ENCODE data around the gene TRIP10.
A peak's percentile ranks its signal among the peaks of the same experiment; 100 is the strongest.
"Not testable (repeated sequence)": the region's sequence is repeated elsewhere in the genome, so short reads cannot be mapped to it uniquely, and the experiment has no call there.

The TRIP10 gene

GRCh38 chr19:6744381-6745301 is 5.2 kb downstream of the TRIP10 start:
- DNase-seq, result no peak

- no peak for DNase-seq
Measured at GRCh38 chr19:6745965-6746364, 6.5 kb downstream of the TRIP10 start.

GRCh38 chr19:6748543-6748942 is 9.1 kb downstream of the TRIP10 start:
- DNase-seq, result not testable (repeated sequence)

- no peak for DNase-seq
Measured at GRCh38 chr19:6750062-6750461, 10.6 kb downstream of the TRIP10 start.

GRCh38 chr19:6751189-6751588 is 11.7 kb downstream of the TRIP10 start:
- DNase-seq, result no peak

- no peak for DNase-seq
Measured at GRCh38 chr19:6752256-6753177, 13.0 kb downstream of the TRIP10 start.

- peak; percentile 81 to 92 for DNase-seq
Measured at GRCh38 chr19:6753178-6754031, 13.9 kb downstream of the TRIP10 start.

- DNase-seq, result no peak
Measured at GRCh38 chr19:6754136-6754535, 14.7 kb downstream of the TRIP10 start.

GRCh38 chr19:6754653-6755463 is 15.4 kb downstream of the TRIP10 start:
- DNase-seq, result no peak

- DNase-seq, result no peak
Measured at GRCh38 chr19:6760606-6761005, 21.1 kb downstream of the TRIP10 start.

GRCh38 chr19:6761053-6761676 is 21.7 kb downstream of the TRIP10 start:
- DNase-seq, result no peak

- not testable (repeated sequence) for DNase-seq
Measured at GRCh38 chr19:6762253-6762797, 22.8 kb downstream of the TRIP10 start.

- DNase-seq, result no peak
Measured at GRCh38 chr19:6765738-6766356, 26.4 kb downstream of the TRIP10 start.

- DNase-seq, result no peak
Measured at GRCh38 chr19:6766357-6767080, 27.0 kb downstream of the TRIP10 start.

- DNase-seq, result no peak
Measured at GRCh38 chr19:6767081-6767356, 27.5 kb downstream of the TRIP10 start.

- peak; percentile 96 to 97 for DNase-seq
Measured at GRCh38 chr19:6767357-6768235, 28.1 kb downstream of the TRIP10 start, which contains the start of gene SH2D3A. TSS of gene SH2D3A (minus strand) at chr19:6767435. CDS start at chr19:6763748, 3,687 bp downstream.

- DNase-seq, result no peak
Measured at GRCh38 chr19:6768236-6768785, 28.8 kb downstream of the TRIP10 start.

- peak; percentile 83 to 90 for DNase-seq
Measured at GRCh38 chr19:6769006-6769619, 29.6 kb downstream of the TRIP10 start.

Measured in inflammatory macrophage treated with lipopolysaccharide for 1 hour (primary cell).